Measurements from ENCODE around the gene NUDT9.

- TF ChIP-seq, protein P1, sequence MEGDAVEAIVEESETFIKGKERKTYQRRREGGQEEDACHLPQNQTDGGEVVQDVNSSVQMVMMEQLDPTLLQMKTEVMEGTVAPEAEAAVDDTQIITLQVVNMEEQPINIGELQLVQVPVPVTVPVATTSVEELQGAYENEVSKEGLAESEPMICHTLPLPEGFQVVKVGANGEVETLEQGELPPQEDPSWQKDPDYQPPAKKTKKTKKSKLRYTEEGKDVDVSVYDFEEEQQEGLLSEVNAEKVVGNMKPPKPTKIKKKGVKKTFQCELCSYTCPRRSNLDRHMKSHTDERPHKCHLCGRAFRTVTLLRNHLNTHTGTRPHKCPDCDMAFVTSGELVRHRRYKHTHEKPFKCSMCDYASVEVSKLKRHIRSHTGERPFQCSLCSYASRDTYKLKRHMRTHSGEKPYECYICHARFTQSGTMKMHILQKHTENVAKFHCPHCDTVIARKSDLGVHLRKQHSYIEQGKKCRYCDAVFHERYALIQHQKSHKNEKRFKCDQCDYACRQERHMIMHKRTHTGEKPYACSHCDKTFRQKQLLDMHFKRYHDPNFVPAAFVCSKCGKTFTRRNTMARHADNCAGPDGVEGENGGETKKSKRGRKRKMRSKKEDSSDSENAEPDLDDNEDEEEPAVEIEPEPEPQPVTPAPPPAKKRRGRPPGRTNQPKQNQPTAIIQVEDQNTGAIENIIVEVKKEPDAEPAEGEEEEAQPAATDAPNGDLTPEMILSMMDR (IDR thresholded peaks at IDR 0.05): no peak
- TF ChIP-seq POLR2A (IDR thresholded peaks at IDR 0.05): peak in 1 of 2 donors; percentile 69
These were observed at the start of gene NUDT9 for GRCh38 chr4:87422104-87423052.

Measured in heart left ventricle (tissue), 13 donors.